Astrocyte of the spinal cord (primary cell): Measurements from ENCODE around the gene PRR19.

Source experiments
- DNase-seq: peaks from one replicate; pipeline ENCODE4 v3.0.0; 2011; ENCODE audit warnings: low read depth, low spot score
- H3K4me3 ChIP-seq: 2 replicates; pipeline ENCODE4 v1.5.1; 2011; ENCODE audit warnings: low read depth, mild to moderate bottlenecking, low read length, moderate library complexity
- CTCF ChIP-seq: IDR thresholded peaks from 2 replicates; pipeline ENCODE4 v1.5.1; 2012; ENCODE audit warnings: low read depth, mild to moderate bottlenecking, low read length, inconsistent platforms
- in situ Hi-C: cut with HindIII; loops from 2 replicates; pipeline ENCODE4 v1.10.0; 2017; ENCODE audit warnings: low sequenced_read_pairs

PRR19 gene

GRCh38 chr19:42295831-42296525, 6.0 kb upstream of the PRR19 start:
- no peak overlapping the region for H3K4me3 ChIP-seq
- TF ChIP-seq CTCF: peak; percentile 96
- peak; percentile 54 for DNase-seq
- in situ Hi-C loops: no loop called here

GRCh38 chr19:42297039-42297438, 4.9 kb upstream of the PRR19 start:
- no peak for DNase-seq

GRCh38 chr19:42303101-42303464, 1.2 kb downstream of the PRR19 start:
- H3K4me3 ChIP-seq: peak overlapping the region; percentile 82
- no peak for TF ChIP-seq CTCF
- in situ Hi-C loops: no loop called here
- no peak for DNase-seq

More at GRCh38 chr19:42297039-42297438, 4.9 kb upstream of the PRR19 start:
- in situ Hi-C loops: no loop called here
- no peak overlapping the region for H3K4me3 ChIP-seq
- no peak for TF ChIP-seq CTCF

- no peak overlapping the region for H3K4me3 ChIP-seq
- no peak for TF ChIP-seq CTCF
- in situ Hi-C loops: no loop called here
- DNase-seq: no peak
These were observed 1.9 kb downstream of the PRR19 start for GRCh38 chr19:42303876-42304275.

GRCh38 chr19:42306646-42307045, 4.7 kb downstream of the PRR19 start:
- H3K4me3 ChIP-seq: no peak overlapping the region
- DNase-seq: no peak
- TF ChIP-seq CTCF: no peak
- in situ Hi-C loops: no loop called here

- H3K4me3 ChIP-seq: no peak overlapping the region
- TF ChIP-seq CTCF: no peak
- DNase-seq: no peak
- in situ Hi-C loops: no loop called here
These were observed 7.8 kb downstream of the PRR19 start for GRCh38 chr19:42309686-42310085.

- no peak overlapping the region for H3K4me3 ChIP-seq
- no peak for DNase-seq
- no peak for TF ChIP-seq CTCF
- in situ Hi-C loops: no loop called here
These were observed 9.7 kb downstream of the PRR19 start for GRCh38 chr19:42311657-42312056.
